Measurements from ENCODE around the gene RHBG. TPM values are rescaled to one million over a fixed set of nuclear protein-coding genes. Genes with fewer than 3 reads are reported as not detected.

The RHBG gene
- total and polyA plus RNA-seq, 2 of the 4 experiments (the other 2 are of a cell fraction) = not detected

- TF ChIP-seq MAFK (IDR thresholded peaks at IDR 0.05; ENCODE audit: low read depth, low read length) (no peak), POLR2A (IDR thresholded peaks at IDR 0.05; ENCODE audit: low read depth, low read length) (no peak), MXI1 (IDR thresholded peaks at IDR 0.05; ENCODE audit: borderline replicate concordance, low read depth, low read length) (no peak), SMC3 (IDR thresholded peaks at IDR 0.05; ENCODE audit: low read depth, low read length) (no peak), USF2 (IDR thresholded peaks at IDR 0.05; ENCODE audit: low read depth, low read length) (no peak), FOS (IDR thresholded peaks at IDR 0.05; ENCODE audit: low read depth, low read length) (no peak), ELK1 (IDR thresholded peaks at IDR 0.05; ENCODE audit: borderline replicate concordance, low read depth, low read length) (no peak), NFE2L2 (IDR thresholded peaks at IDR 0.05; ENCODE audit: low read depth, low read length) (no peak), CEBPB (IDR thresholded peaks at IDR 0.05; ENCODE audit: low read depth, low read length) (no peak), MAZ (IDR thresholded peaks at IDR 0.05; ENCODE audit: borderline replicate concordance, low read depth, low read length) (no peak), RFX5 (IDR thresholded peaks at IDR 0.05; ENCODE audit: low read depth, low read length) (no peak), RAD21 (IDR thresholded peaks at IDR 0.05; ENCODE audit: low read length) (no peak), CHD1 (IDR thresholded peaks at IDR 0.05; ENCODE audit: low read depth, low read length) (no peak), RCOR1 (IDR thresholded peaks at IDR 0.05; ENCODE audit: insufficient replicate concordance, low read length) (no peak), BHLHE40 (IDR thresholded peaks at IDR 0.05; ENCODE audit: low read depth, low read length) (no peak)
- TF ChIP-seq, protein P1, sequence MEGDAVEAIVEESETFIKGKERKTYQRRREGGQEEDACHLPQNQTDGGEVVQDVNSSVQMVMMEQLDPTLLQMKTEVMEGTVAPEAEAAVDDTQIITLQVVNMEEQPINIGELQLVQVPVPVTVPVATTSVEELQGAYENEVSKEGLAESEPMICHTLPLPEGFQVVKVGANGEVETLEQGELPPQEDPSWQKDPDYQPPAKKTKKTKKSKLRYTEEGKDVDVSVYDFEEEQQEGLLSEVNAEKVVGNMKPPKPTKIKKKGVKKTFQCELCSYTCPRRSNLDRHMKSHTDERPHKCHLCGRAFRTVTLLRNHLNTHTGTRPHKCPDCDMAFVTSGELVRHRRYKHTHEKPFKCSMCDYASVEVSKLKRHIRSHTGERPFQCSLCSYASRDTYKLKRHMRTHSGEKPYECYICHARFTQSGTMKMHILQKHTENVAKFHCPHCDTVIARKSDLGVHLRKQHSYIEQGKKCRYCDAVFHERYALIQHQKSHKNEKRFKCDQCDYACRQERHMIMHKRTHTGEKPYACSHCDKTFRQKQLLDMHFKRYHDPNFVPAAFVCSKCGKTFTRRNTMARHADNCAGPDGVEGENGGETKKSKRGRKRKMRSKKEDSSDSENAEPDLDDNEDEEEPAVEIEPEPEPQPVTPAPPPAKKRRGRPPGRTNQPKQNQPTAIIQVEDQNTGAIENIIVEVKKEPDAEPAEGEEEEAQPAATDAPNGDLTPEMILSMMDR (conservative IDR thresholded peaks at IDR 0.05; ENCODE audit: low read depth, low read length) = no peak
- intact Hi-C loops (cut with micrococcal nuclease) = no loop called here
- Histone ChIP-seq H3K79me1 (ENCODE audit: low read depth in 1 of 2, low read length in 2 of 2) (no peaks in the 10 kb centered on the region), H3K36me3 (ENCODE audit: control insufficient read depth, insufficient read depth, low read length) (no peaks in the 10 kb centered on the region), H3K14ac (replicated peaks; ENCODE audit: low read depth, low read length) (no peak overlapping the region), H4K5ac (ENCODE audit: low read depth, low read length) (no peak overlapping the region), H2AK9ac (replicated peaks; ENCODE audit: low read depth, low read length, poor library complexity) (no peak overlapping the region), H2BK5ac (ENCODE audit: low read depth, low read length, poor library complexity, severe bottlenecking) (no peak overlapping the region), H2AFZ (replicated peaks; ENCODE audit: low read length, poor library complexity) (no peak overlapping the region), H4K91ac (ENCODE audit: insufficient read depth, low read depth, low read length) (no peak overlapping the region), H2AK5ac (ENCODE audit: low read depth, low read length) (no peak overlapping the region), H3K4ac (ENCODE audit: low read depth, low read length) (no peak overlapping the region), H2BK120ac (ENCODE audit: low read depth, low read length) (no peak overlapping the region), H3K4me1 (ENCODE audit: control insufficient read depth, insufficient read depth, low read length) (no peaks in the 10 kb centered on the region), H3K27ac (ENCODE audit: insufficient read depth, low read length) (no peak overlapping the region), H3K18ac (ENCODE audit: low read depth, low read length) (no peak overlapping the region), H3K4me2 (ENCODE audit: low read depth, low read length) (no peak overlapping the region), H2BK20ac (ENCODE audit: low read depth, low read length) (no peak overlapping the region), H3K9me1 (ENCODE audit: insufficient read depth, low read length) (0 out of 2 replicates have a peak, but pooled peaks cover 4% of the 10 kb centered on the region), H4K20me1 (ENCODE audit: insufficient read depth, low read length) (peaks cover 9% of the 10 kb centered on the region; the same call in 1 of the 2 replicates), H3K9ac (ENCODE audit: low read depth, low read length) (no peak overlapping the region), H4K8ac (ENCODE audit: low read depth in 2 of 2, low read length in 2 of 2) (no peak overlapping the region), H3K23ac (ENCODE audit: low read depth, low read length) (no peak overlapping the region), H2BK15ac (ENCODE audit: low read depth, low read length) (no peak overlapping the region), H3K56ac (ENCODE audit: extremely low read depth, insufficient read depth, low read length) (no peak overlapping the region), H3K27me3 (ENCODE audit: control insufficient read depth, insufficient read depth, low read length) (peaks cover 95% of the 10 kb centered on the region), H3K9me3 (ENCODE audit: control insufficient read depth, insufficient read depth, low read length) (no peaks in the 10 kb centered on the region; the same call in none of the 2 replicates), H3K4me3 (ENCODE audit: insufficient read depth, low read depth, low read length) (no peak overlapping the region)
- ATAC-seq (ENCODE audit: low read depth) (no peak), DNase-seq (no peak)
- ChIA-PET CTCF (interaction anchor here (1.3 kb wide), 1 partner anchor 45 kb away, joined by 3 read pairs; no protein-coding TSS in a partner anchor), POLR2A (ENCODE audit: unreplicated experiment) (no interaction called here)
- BruUV-seq (replicated peaks) = no TSS peak
- WGBS, 2 experiments (ENCODE audit: extremely low coverage in 2 of 2, insufficient read length in 1 of 2) = no CpG with 5 or more reads among the region's 3 CpGs
- in situ Hi-C loops (cut with MboI; ENCODE audit: low sequenced_read_pairs) = no loop called here
- dilution Hi-C loops (cut with HindIII; ENCODE audit: low sequenced_read_pairs, unreplicated experiment) = no loop called here
These were observed 61.9 kb downstream of the RHBG start for GRCh38 chr1:156430866-156431265.

Measured in IMR-90 (cell line).